Measurements from ENCODE around the gene TIRAP. TPM values are rescaled to one million over a fixed set of nuclear protein-coding genes. Genes with fewer than 3 reads are reported as not detected.
"Not testable (repeated sequence)": the region's sequence is repeated elsewhere in the genome, so short reads cannot be mapped to it uniquely, and the experiment has no call there.

TIRAP gene
- total RNA-seq, 4 donors from 2014 or later, result 4.5 to 5.8 (median 5.6) TPM

DNA sequence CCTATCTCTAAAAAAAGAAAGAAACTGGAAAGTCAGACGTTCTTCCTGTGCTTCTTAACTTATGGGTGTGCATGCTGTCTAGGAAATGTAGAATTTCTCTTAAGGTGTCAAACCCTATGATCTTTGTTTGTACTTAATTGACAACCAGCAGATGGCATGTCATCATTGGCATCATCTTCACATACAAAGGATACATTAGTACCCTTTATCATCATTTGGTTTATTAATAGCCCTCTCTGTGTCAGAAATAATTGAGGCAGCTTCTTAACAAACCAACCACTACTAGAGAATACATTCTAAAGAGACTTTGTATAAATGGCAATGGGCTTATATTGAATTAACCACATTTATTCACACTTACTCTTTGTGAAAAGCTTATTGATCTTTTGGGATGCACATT is 28.1 kb upstream of the TIRAP start:
- H3K27ac ChIP-seq, result peak overlapping the region; percentile 0 to 60 (median 52)
- peaks cover 9 to 13% of the 10 kb centered on the region in 2 donors for H3K4me1 ChIP-seq
- TF ChIP-seq POLR2A (IDR thresholded peaks at IDR 0.05), result no peak
- TF ChIP-seq CTCF (IDR thresholded peaks at IDR 0.05 in 4 of 5, conservative IDR thresholded peaks at IDR 0.05 in 1 of 5), result no peak
- no peaks in the 10 kb centered on the region for H3K9me3 ChIP-seq
- intact Hi-C loops (cut with DNase I; ENCODE audit: low total_unique reads) (no loop called here), in situ Hi-C loops (cut with MboI; ENCODE audit: low sequenced_read_pairs in 4 of 4) (no loop called here)
- peaks cover 0 to 39% of the 10 kb centered on the region in 2 donors for H3K36me3 ChIP-seq
- DNase-seq (no peak), ATAC-seq (no peak)
- H3K4me3 ChIP-seq, result no peak overlapping the region
- no peaks in the 10 kb centered on the region for H3K27me3 ChIP-seq

DNA sequence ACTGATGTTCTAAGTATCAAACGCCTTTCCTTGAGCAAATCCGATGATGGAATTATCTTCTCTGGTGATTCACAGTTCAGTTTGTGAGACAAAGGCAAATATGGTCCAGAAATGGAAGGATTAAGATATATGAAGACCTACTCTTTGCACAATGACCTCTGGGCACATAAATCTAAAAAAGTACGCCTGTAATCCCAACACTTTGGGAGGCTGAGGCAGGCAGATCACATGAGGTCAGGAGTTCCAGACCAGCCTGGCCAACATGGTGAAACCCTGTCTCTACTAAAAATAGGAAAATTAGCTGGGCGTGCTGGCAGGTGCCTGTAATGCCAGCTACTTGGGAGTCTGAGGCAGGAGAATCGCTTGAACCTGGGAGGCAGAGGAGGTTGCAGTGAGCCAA is 27.4 kb upstream of the TIRAP start:
- H3K4me3 ChIP-seq; intact Hi-C loops (cut with DNase I; ENCODE audit: low total_unique reads); in situ Hi-C loops (cut with MboI; ENCODE audit: low sequenced_read_pairs in 4 of 4); H3K27me3 ChIP-seq; H3K9me3 ChIP-seq: not testable (repeated sequence)
- Histone ChIP-seq H3K4me1 (peaks cover 9 to 13% of the 10 kb centered on the region in 2 donors), H3K36me3 (peaks cover 0 to 38% of the 10 kb centered on the region in 2 donors), H3K27ac (peak overlapping the region; percentile 39 to 60 (median 52))
- ATAC-seq, result peak; percentile 56 to 63
- DNase-seq, result peak in 1 of 2 donors; percentile 43

DNA sequence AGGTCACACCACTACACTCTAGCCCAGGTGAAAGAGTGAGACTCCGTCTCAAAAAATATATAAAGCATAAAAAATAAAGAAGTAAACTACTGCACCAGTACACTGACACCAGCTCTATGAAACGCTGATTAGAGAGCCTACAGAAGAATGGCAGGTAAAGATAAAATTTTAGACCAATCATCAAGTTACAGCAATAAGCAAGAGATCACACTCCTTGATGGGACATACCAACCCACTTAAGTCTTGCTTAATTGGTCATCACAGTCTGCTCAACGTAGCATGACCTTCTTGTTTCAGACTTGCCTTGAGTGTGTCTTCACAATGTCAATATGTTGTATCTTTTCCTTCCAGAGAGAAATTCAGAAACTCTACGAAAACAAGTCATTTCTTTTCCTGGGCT is 26.7 kb upstream of the TIRAP start:
- H3K4me3 ChIP-seq, result no peak overlapping the region
- no peak for TF ChIP-seq CTCF (IDR thresholded peaks at IDR 0.05 in 4 of 5, conservative IDR thresholded peaks at IDR 0.05 in 1 of 5)
- TF ChIP-seq POLR2A (IDR thresholded peaks at IDR 0.05), result no peak
- intact Hi-C loops (cut with DNase I; ENCODE audit: low total_unique reads), result no loop called here
- DNase-seq, result no peak
- H3K36me3 ChIP-seq, result peaks cover 0 to 33% of the 10 kb centered on the region in 2 donors
- no peaks in the 10 kb centered on the region for H3K9me3 ChIP-seq
- in situ Hi-C loops (cut with MboI; ENCODE audit: low sequenced_read_pairs in 4 of 4), result no loop called here
- peak overlapping the region; percentile 39 to 60 (median 52) for H3K27ac ChIP-seq
- H3K27me3 ChIP-seq, result no peaks in the 10 kb centered on the region
- ATAC-seq, result peak; percentile 35 to 54
- peaks cover 13 to 14% of the 10 kb centered on the region in 2 donors for H3K4me1 ChIP-seq

DNA sequence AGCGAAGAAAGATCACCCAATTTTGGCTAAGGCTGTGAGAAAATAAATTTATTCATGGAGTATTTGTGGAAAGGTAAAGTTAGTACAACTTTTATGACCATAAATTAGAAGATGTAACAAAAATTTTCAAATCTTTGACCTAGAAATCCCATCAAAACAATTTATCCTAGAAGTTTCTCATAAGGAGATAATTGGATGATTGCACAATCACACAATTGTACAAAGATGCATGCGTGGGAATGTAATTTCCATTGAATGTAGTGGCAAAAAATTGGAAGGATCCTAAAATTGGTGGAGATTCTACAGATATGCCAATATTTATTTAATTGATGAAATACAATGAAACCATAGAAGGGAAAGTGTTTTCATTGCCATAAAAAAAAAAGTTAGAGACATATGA is 25.7 kb upstream of the TIRAP start:
- intact Hi-C loops (cut with DNase I; ENCODE audit: low total_unique reads), result no loop called here
- peak overlapping the region in 1 of 4 donors; percentile 58 for H3K27ac ChIP-seq
- H3K27me3 ChIP-seq, result no peaks in the 10 kb centered on the region
- TF ChIP-seq POLR2A (IDR thresholded peaks at IDR 0.05), result no peak
- TF ChIP-seq CTCF (IDR thresholded peaks at IDR 0.05 in 4 of 5, conservative IDR thresholded peaks at IDR 0.05 in 1 of 5), result no peak
- no peak overlapping the region for H3K4me3 ChIP-seq
- H3K4me1 ChIP-seq, result peaks cover 13 to 14% of the 10 kb centered on the region in 2 donors
- no peak for ATAC-seq
- DNase-seq, result no peak
- in situ Hi-C loops (cut with MboI; ENCODE audit: low sequenced_read_pairs in 4 of 4), result no loop called here
- H3K9me3 ChIP-seq, result no peaks in the 10 kb centered on the region
- H3K36me3 ChIP-seq, result peaks cover 0 to 38% of the 10 kb centered on the region in 2 donors

DNA sequence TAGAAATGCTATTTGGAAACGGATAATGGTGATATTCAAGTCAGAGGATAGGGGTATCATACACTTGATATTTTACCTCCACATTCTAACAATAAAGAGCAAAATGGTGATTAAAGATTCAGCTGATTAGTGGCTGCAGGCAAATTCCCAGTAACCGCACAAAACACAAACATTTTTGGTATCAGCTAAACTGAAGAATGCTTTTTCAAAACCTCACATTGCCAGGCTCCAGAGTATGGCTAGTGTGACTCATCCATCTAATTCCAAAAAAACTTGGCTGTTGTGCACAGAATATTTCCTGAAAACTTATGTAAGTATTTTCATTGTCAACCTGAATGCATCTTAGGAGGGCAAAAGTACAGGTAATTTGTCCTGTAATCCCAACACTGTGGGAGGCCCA is 25.1 kb upstream of the TIRAP start:
- Histone ChIP-seq H3K9me3 (no peaks in the 10 kb centered on the region), H3K36me3 (peaks cover 0 to 44% of the 10 kb centered on the region in 2 donors), H3K27ac (no peak overlapping the region), H3K27me3 (no peaks in the 10 kb centered on the region), H3K4me1 (peaks cover 13 to 14% of the 10 kb centered on the region in 2 donors), H3K4me3 (no peak overlapping the region)
- ATAC-seq (no peak), DNase-seq (no peak)
- TF ChIP-seq POLR2A (IDR thresholded peaks at IDR 0.05), result no peak
- TF ChIP-seq CTCF (IDR thresholded peaks at IDR 0.05 in 4 of 5, conservative IDR thresholded peaks at IDR 0.05 in 1 of 5), result no peak
- intact Hi-C loops (cut with DNase I; ENCODE audit: low total_unique reads), result no loop called here
- in situ Hi-C loops (cut with MboI; ENCODE audit: low sequenced_read_pairs in 4 of 4), result no loop called here

All from gastrocnemius medialis (tissue), 4 donors.